Spleen (tissue), 11 donors: ENCODE results near the gene TACC2. TPM values are rescaled to one million over a fixed set of nuclear protein-coding genes. Genes with fewer than 3 reads are reported as not detected.
A peak's percentile ranks its signal among the peaks of the same experiment; 100 is the strongest.

Experiments used
- DNase-seq: peaks from one replicate; pipeline ENCODE4 v3.0.0-alpha.2; 2020
- H3K27ac ChIP-seq, 8 donors: fragments of 200-600 bp; sonication (generic) in 7 of 8; 1 replicate in 4 of 8; 2 replicates in 4 of 8; pipeline versions ENCODE4 v1.5.0 to v1.8.0; 2016 to 2021; ENCODE audit warnings: inconsistent platforms in 4 of 8, mild to moderate bottlenecking in 4 of 8, moderate library complexity in 1 of 8
- H3K27me3 ChIP-seq, 7 donors: fragments of 200-600 bp; sonication (generic) in 6 of 7; replicated peaks in 1 of 7; 1 replicate in 4 of 7; 2 replicates in 3 of 7; pipeline versions ENCODE4 v1.5.0 to v1.8.0; 2016 to 2021; ENCODE audit warnings: inconsistent platforms in 3 of 7, mild to moderate bottlenecking in 1 of 7
- H3K36me3 ChIP-seq, 6 donors: fragments of 200-600 bp; sonication (generic) in 5 of 6; 1 replicate in 4 of 6; 2 replicates in 2 of 6; pipeline versions ENCODE4 v1.5.0 to v1.8.0; 2016 to 2021; ENCODE audit warnings: inconsistent platforms in 2 of 6
- H3K4me1 ChIP-seq, 6 donors: fragments of 200-600 bp; sonication (generic) in 5 of 6; 1 replicate in 3 of 6; 2 replicates in 3 of 6; pipeline versions ENCODE4 v1.5.0 to v1.8.0; 2016 to 2021; ENCODE audit warnings: inconsistent platforms in 3 of 6
- H3K4me3 ChIP-seq, 8 donors: fragments of 200-600 bp; sonication (generic) in 7 of 8; 1 replicate in 4 of 8; 2 replicates in 4 of 8; pipeline versions ENCODE4 v1.5.0 to v1.8.0; 2016 to 2021; ENCODE audit warnings: inconsistent platforms in 4 of 8, mild to moderate bottlenecking in 4 of 8, moderate library complexity in 2 of 8
- H3K9me3 ChIP-seq, 8 donors: fragments of 200-600 bp; sonication (generic) in 7 of 8; 1 replicate in 4 of 8; 2 replicates in 4 of 8; pipeline versions ENCODE4 v1.5.0 to v1.8.0; 2016 to 2021; ENCODE audit warnings: inconsistent platforms in 4 of 8
- CTCF ChIP-seq, 11 experiments: fragments of 200-600 bp in 7 of 11; fragments of 450-650 bp in 4 of 11; sonication (generic) in 4 of 11; IDR thresholded peaks in 8 of 11; conservative IDR thresholded peaks in 3 of 11; 1 replicate in 7 of 11; 2 replicates in 4 of 11; pipeline versions ENCODE4 v1.4.0 to v1.8.0; 2016 to 2021; ENCODE audit warnings: antibody characterized with exemption in 11 of 11, inconsistent platforms in 4 of 11, mild to moderate bottlenecking in 1 of 11
- POLR2A ChIP-seq, 3 donors: fragments of 450-650 bp; IDR thresholded peaks; one replicate each; pipeline ENCODE4 v1.5.1; 2017; ENCODE audit warnings: antibody characterized with exemption in 3 of 3, mild to moderate bottlenecking in 1 of 3
- POLR2AphosphoS5 ChIP-seq, 3 donors: sonication (generic); formaldehyde crosslinking; IDR thresholded peaks; one replicate each; pipeline ENCODE4 v1.5.1; 2017; ENCODE audit warnings: antibody characterized with exemption in 3 of 3
- WGBS, 5 donors: extraction: QIAGEN DNeasy Blood & Tissue Kit in 3 of 5; methylation state at CpG; one replicate each; pipeline versions ENCODE4 v1.1.5 to v1.1.7; 2013 to 2018; 5-methylcytosine and 5-hydroxymethylcytosine counted together
- intact Hi-C: fragments of 100-400 bp; cut with DNase I; formaldehyde crosslinking; loops from one replicate; pipeline ENCODE4 v1.15.0; 2023; ENCODE audit warnings: low total_unique reads
- polyA plus RNA-seq, 3 donors: library from polyadenylated mRNA; stranded (reverse); fragments of 200-250 nt; gene quantifications; one replicate each; pipeline ENCODE4 v1.2.1, GENCODE V29; 2013
- total RNA-seq, 7 donors: library from RNA; depleted of rRNA in 3 of 7; stranded (reverse); fragments of >200 nt in 3 of 7; fragmentation: NEBNext Ultra II Directional in 4 of 7; extraction: Animal tissue kit (Norgen Biotek cat#: 25700) in 4 of 7; gene quantifications; one replicate each; pipeline versions ENCODE4 v1.1.0 to v1.2.1, GENCODE V29; 2016 to 2021
- donor health status: healthy with polysubstance abuse.
- donor health status: DM: no; HTN: no; CAD: no; lungs with moderate emphysema.
- donor health status: DM: no; HTN: no; CAD: no.
- donor health status: Bipolar disorder and iron deficiency.
- donor health status: healthy.
- donor health status: DM: no; HTN: no; CAD: no.
- donor health status: DM: yes; HTN: yes; CAD: no.

Gene TACC2
- total and polyA plus RNA-seq, 10 donors, result 2.4 to 13.9 (median 4.5) TPM

- peaks cover 0 to 18% (median 6%) of the 10 kb centered on the region in 8 donors for H3K9me3 ChIP-seq
- intact Hi-C loops, result no loop called here
- TF ChIP-seq CTCF (IDR thresholded peaks at IDR 0.05 in 8 of 11, conservative IDR thresholded peaks at IDR 0.05 in 3 of 11) (no peak), POLR2A (IDR thresholded peaks at IDR 0.05) (no peak), POLR2AphosphoS5 (IDR thresholded peaks at IDR 0.05) (no peak)
- no peaks in the 10 kb centered on the region for H3K36me3 ChIP-seq
- DNase-seq, result no peak
- peaks cover 0 to 20% (median 0%) of the 10 kb centered on the region in 7 donors for H3K27me3 ChIP-seq
- no peak overlapping the region for H3K27ac ChIP-seq
- peaks cover 0 to 61% (median 30%) of the 10 kb centered on the region in 6 donors for H3K4me1 ChIP-seq
- WGBS, 5 donors, result 70 to 100% (median 94%) methylated on average over 2 of the region's 2 CpGs
- H3K4me3 ChIP-seq, result no peak overlapping the region
Observed at GRCh38 chr10:122145113-122145512, 156.2 kb downstream of the TACC2 start.

DNA sequence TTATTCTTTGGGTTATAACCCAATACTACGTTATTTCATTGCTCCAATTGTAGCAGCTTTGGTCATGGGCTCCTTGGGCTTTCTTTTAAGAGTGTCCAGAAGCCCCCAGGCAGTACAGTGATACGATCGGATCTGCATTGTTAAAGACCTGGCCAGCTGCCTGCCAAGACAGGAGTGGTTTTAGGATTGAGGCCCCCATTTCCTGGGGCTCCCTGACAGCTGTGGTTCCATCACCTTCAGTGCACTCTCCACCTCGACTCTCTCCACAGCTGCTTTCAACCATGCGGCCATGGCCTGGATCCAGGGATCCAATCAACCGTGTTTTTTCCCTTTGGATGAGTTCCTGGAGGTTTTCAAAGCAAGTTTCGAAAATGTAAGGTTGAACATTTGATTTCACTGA, 158.7 kb downstream of the TACC2 start:
- no peak overlapping the region for H3K4me3 ChIP-seq
- intact Hi-C loops, result no loop called here
- H3K36me3 ChIP-seq, result no peaks in the 10 kb centered on the region
- whole genome bisulfite sequencing, 5 donors, result 68 to 87% (median 76%) methylated on average over 7 of the region's 7 CpGs
- no peak for DNase-seq
- peaks cover 0 to 4% (median 0%) of the 10 kb centered on the region in 7 donors for H3K27me3 ChIP-seq
- H3K4me1 ChIP-seq, result peaks cover 0 to 38% (median 23%) of the 10 kb centered on the region in 6 donors
- H3K9me3 ChIP-seq, result peaks cover 0 to 18% (median 6%) of the 10 kb centered on the region in 8 donors
- TF ChIP-seq CTCF (IDR thresholded peaks at IDR 0.05 in 8 of 11, conservative IDR thresholded peaks at IDR 0.05 in 3 of 11) (no peak), POLR2AphosphoS5 (IDR thresholded peaks at IDR 0.05) (no peak), POLR2A (IDR thresholded peaks at IDR 0.05) (no peak)
- H3K27ac ChIP-seq, result peak overlapping the region in 1 of 8 donors; percentile 14

GRCh38 chr10:122148876-122149560, 160.1 kb downstream of the TACC2 start:
- Histone ChIP-seq H3K27me3 (no peaks in the 10 kb centered on the region), H3K4me3 (no peak overlapping the region), H3K36me3 (no peaks in the 10 kb centered on the region), H3K27ac (peak overlapping the region in 5 of 8 donors; percentile 14 to 48 (median 27)), H3K9me3 (peaks cover 0 to 18% (median 6%) of the 10 kb centered on the region in 8 donors), H3K4me1 (peaks cover 0 to 31% (median 17%) of the 10 kb centered on the region in 6 donors)
- WGBS, 5 donors, result 54 to 67% (median 63%) methylated on average over 9 to 15 of the region's 15 CpGs
- no peak for DNase-seq
- TF ChIP-seq CTCF (IDR thresholded peaks at IDR 0.05 in 8 of 11, conservative IDR thresholded peaks at IDR 0.05 in 3 of 11) (no peak), POLR2A (IDR thresholded peaks at IDR 0.05) (no peak), POLR2AphosphoS5 (IDR thresholded peaks at IDR 0.05) (peak in 1 of 3 donors; percentile 21)
- intact Hi-C loops, result no loop called here
